Rectal smooth muscle tissue (tissue), 1 donor: Measurements from ENCODE around the gene KRT7.

Experiments
- H3K27ac ChIP-seq: one replicate; pipeline ENCODE4 v1.7.0; 2013; ENCODE audit warnings: low read depth, low read length, inconsistent platforms
- H3K27me3 ChIP-seq: one replicate; pipeline ENCODE4 v1.7.0; 2013; ENCODE audit warnings: low read length; ENCODE audit not compliant: control insufficient read depth, insufficient read depth
- H3K36me3 ChIP-seq: one replicate; pipeline ENCODE4 v1.7.0; 2013; ENCODE audit warnings: low read length; ENCODE audit not compliant: control insufficient read depth, insufficient read depth
- H3K4me1 ChIP-seq: one replicate; pipeline ENCODE4 v1.7.0; 2013; ENCODE audit warnings: low read length; ENCODE audit not compliant: control insufficient read depth, insufficient read depth
- H3K4me3 ChIP-seq: one replicate; pipeline ENCODE4 v1.7.0; 2013; ENCODE audit warnings: low read length
- H3K9ac ChIP-seq: one replicate; pipeline ENCODE4 v1.7.0; 2013; ENCODE audit warnings: low read length

Gene KRT7

GRCh38 chr12:52232674-52233461 lies at the start of gene KRT7:
Gene KRT7 (plus strand): TSS chr12:52233243. CDS start chr12:52233297, 54 bp downstream.
- Histone ChIP-seq H3K27me3 (peaks cover 10% of the 10 kb centered on the region), H3K27ac (no peak within 1 kb of the TSS), H3K9ac (no peak within 1 kb of the TSS), H3K36me3 (no peaks in the 10 kb centered on the region), H3K4me1 (no peaks in the 10 kb centered on the region), H3K4me3 (no peak within 1 kb of the TSS)

GRCh38 chr12:52183544-52183910 lies 49.5 kb upstream of the KRT7 start:
- Histone ChIP-seq H3K4me3 (no peak overlapping the region), H3K9ac (no peak overlapping the region), H3K4me1 (peaks cover 6% of the 10 kb centered on the region), H3K36me3 (no peaks in the 10 kb centered on the region), H3K27ac (no peak overlapping the region), H3K27me3 (no peaks in the 10 kb centered on the region)

- H3K4me1 ChIP-seq: peaks cover 6% of the 10 kb centered on the region
- H3K27ac ChIP-seq: no peak overlapping the region
- no peak overlapping the region for H3K4me3 ChIP-seq
- no peaks in the 10 kb centered on the region for H3K27me3 ChIP-seq
- no peak overlapping the region for H3K9ac ChIP-seq
- H3K36me3 ChIP-seq: no peaks in the 10 kb centered on the region
Observed at GRCh38 chr12:52183971-52184370, 49.1 kb upstream of the KRT7 start.

GRCh38 chr12:52184813-52185212 lies 48.2 kb upstream of the KRT7 start:
- peaks cover 6% of the 10 kb centered on the region for H3K4me1 ChIP-seq
- H3K27me3 ChIP-seq: no peaks in the 10 kb centered on the region
- H3K27ac ChIP-seq: no peak overlapping the region
- H3K36me3 ChIP-seq: no peaks in the 10 kb centered on the region
- no peak overlapping the region for H3K4me3 ChIP-seq
- H3K9ac ChIP-seq: no peak overlapping the region

GRCh38 chr12:52185400-52185967 lies 47.6 kb upstream of the KRT7 start:
- Histone ChIP-seq H3K27ac (no peak overlapping the region), H3K4me3 (no peak overlapping the region), H3K36me3 (no peaks in the 10 kb centered on the region), H3K4me1 (peaks cover 6% of the 10 kb centered on the region), H3K9ac (no peak overlapping the region), H3K27me3 (no peaks in the 10 kb centered on the region)

GRCh38 chr12:52186118-52186840 lies 46.8 kb upstream of the KRT7 start:
- Histone ChIP-seq H3K27ac (no peak overlapping the region), H3K9ac (no peak overlapping the region), H3K4me3 (no peak overlapping the region), H3K4me1 (peaks cover 7% of the 10 kb centered on the region), H3K27me3 (no peaks in the 10 kb centered on the region), H3K36me3 (no peaks in the 10 kb centered on the region)

- Histone ChIP-seq H3K36me3 (no peaks in the 10 kb centered on the region), H3K4me1 (peaks cover 13% of the 10 kb centered on the region), H3K27ac (no peak overlapping the region), H3K9ac (no peak overlapping the region), H3K4me3 (no peak overlapping the region), H3K27me3 (no peaks in the 10 kb centered on the region)
Observed at GRCh38 chr12:52187206-52187605, 45.8 kb upstream of the KRT7 start.

GRCh38 chr12:52187640-52188039 lies 45.4 kb upstream of the KRT7 start:
- H3K27ac ChIP-seq: no peak overlapping the region
- no peaks in the 10 kb centered on the region for H3K36me3 ChIP-seq
- no peak overlapping the region for H3K9ac ChIP-seq
- H3K27me3 ChIP-seq: no peaks in the 10 kb centered on the region
- peaks cover 17% of the 10 kb centered on the region for H3K4me1 ChIP-seq
- H3K4me3 ChIP-seq: no peak overlapping the region

GRCh38 chr12:52188658-52189057 lies 44.4 kb upstream of the KRT7 start:
- no peak overlapping the region for H3K4me3 ChIP-seq
- peaks cover 21% of the 10 kb centered on the region for H3K4me1 ChIP-seq
- H3K27me3 ChIP-seq: no peaks in the 10 kb centered on the region
- H3K27ac ChIP-seq: no peak overlapping the region
- no peak overlapping the region for H3K9ac ChIP-seq
- no peaks in the 10 kb centered on the region for H3K36me3 ChIP-seq

- H3K4me3 ChIP-seq: no peak overlapping the region
- peaks cover 29% of the 10 kb centered on the region for H3K4me1 ChIP-seq
- H3K27ac ChIP-seq: no peak overlapping the region
Observed at GRCh38 chr12:52189376-52190174, 43.5 kb upstream of the KRT7 start.

GRCh38 chr12:52190860-52191729 lies 41.9 kb upstream of the KRT7 start:
- H3K4me1 ChIP-seq: peaks cover 29% of the 10 kb centered on the region
- no peaks in the 10 kb centered on the region for H3K27me3 ChIP-seq
- no peak overlapping the region for H3K27ac ChIP-seq
- no peak overlapping the region for H3K9ac ChIP-seq
- H3K4me3 ChIP-seq: no peak overlapping the region
- no peaks in the 10 kb centered on the region for H3K36me3 ChIP-seq

More at GRCh38 chr12:52189376-52190174, 43.5 kb upstream of the KRT7 start:
- H3K36me3 ChIP-seq: no peaks in the 10 kb centered on the region
- H3K9ac ChIP-seq: no peak overlapping the region
- H3K27me3 ChIP-seq: no peaks in the 10 kb centered on the region
